Keratinocyte (primary cell): ENCODE results near the gene EVI5. TPM values are rescaled to one million over a fixed set of nuclear protein-coding genes. Genes with fewer than 3 reads are reported as not detected.
"Not testable (repeated sequence)": the region's sequence is repeated elsewhere in the genome, so short reads cannot be mapped to it uniquely, and the experiment has no call there.

Source experiments
- DNase-seq: peaks from one replicate; pipeline ENCODE4 v3.0.0-alpha.2; 2011; ENCODE audit warnings: low read depth, missing footprints, low spot score
- FAIRE-seq: peaks from 2 replicates; lab custom pipeline; 2011; peaks lifted over from hg19 to GRCh38; lab: Jason Lieb, UNC
- H2AFZ ChIP-seq: 2 replicates; pipeline ENCODE4 v1.6.0; 2012; ENCODE audit warnings: low read length, control low read depth, inconsistent platforms; ENCODE audit not compliant: control insufficient read depth
- H3K27ac ChIP-seq: 2 replicates; pipeline ENCODE4 v1.5.1; 2011; ENCODE audit warnings: low read length; ENCODE audit not compliant: control insufficient read depth, insufficient read depth
- H3K27me3 ChIP-seq: 3 replicates; pipeline ENCODE4 v1.6.0; 2011; ENCODE audit warnings: low read length; ENCODE audit not compliant: control insufficient read depth, insufficient read depth; ENCODE audit errors: extremely low read depth
- H3K36me3 ChIP-seq, 2 experiments: 2 replicates in 1 of 2; 3 replicates in 1 of 2; pipeline ENCODE4 v1.5.1; 2011; ENCODE audit warnings: low read length in 2 of 2, mild to moderate bottlenecking in 1 of 2; ENCODE audit not compliant: control insufficient read depth in 2 of 2, insufficient read depth in 2 of 2; ENCODE audit errors: extremely low read depth in 1 of 2
- H3K4me1 ChIP-seq: 3 replicates; pipeline ENCODE4 v1.5.1; 2011; ENCODE audit warnings: low read length; ENCODE audit not compliant: control insufficient read depth, insufficient read depth; ENCODE audit errors: extremely low read depth
- H3K4me2 ChIP-seq: 3 replicates; pipeline ENCODE4 v1.6.0; 2011; ENCODE audit warnings: low read depth, low read length; ENCODE audit not compliant: control insufficient read depth, insufficient read depth; ENCODE audit errors: extremely low read depth
- H3K4me3 ChIP-seq, 3 experiments: fragments of 200-600 bp in 1 of 3; sonication (generic) in 1 of 3; 2 replicates in 2 of 3; 3 replicates in 1 of 3; pipeline ENCODE4 v1.5.1; 2011 to 2016; ENCODE audit warnings: low read length in 3 of 3, mild to moderate bottlenecking in 3 of 3, control low read depth in 2 of 3, inconsistent platforms in 1 of 3, low read depth in 1 of 3, mixed read lengths in 1 of 3, mixed run types in 1 of 3, moderate library complexity in 1 of 3; ENCODE audit not compliant: control insufficient read depth in 2 of 3, insufficient read depth in 2 of 3; ENCODE audit errors: extremely low read depth in 1 of 3
- H3K79me2 ChIP-seq: 2 replicates; pipeline ENCODE4 v1.6.0; 2012; ENCODE audit warnings: low read length; ENCODE audit not compliant: control insufficient read depth, insufficient read depth
- H3K9ac ChIP-seq: 3 replicates; pipeline ENCODE4 v1.6.0; 2011; ENCODE audit warnings: low read length; ENCODE audit not compliant: control insufficient read depth, insufficient read depth; ENCODE audit errors: extremely low read depth
- H3K9me1 ChIP-seq: 3 replicates; pipeline ENCODE4 v1.6.0; 2011; ENCODE audit warnings: low read length; ENCODE audit not compliant: control insufficient read depth, insufficient read depth; ENCODE audit errors: extremely low read depth
- H3K9me3 ChIP-seq: 2 replicates; pipeline ENCODE4 v1.5.1; 2012; ENCODE audit warnings: low read depth, low read length; ENCODE audit not compliant: control insufficient read depth
- H4K20me1 ChIP-seq: 3 replicates; pipeline ENCODE4 v1.6.0; 2011; ENCODE audit warnings: low read length; ENCODE audit not compliant: control insufficient read depth, insufficient read depth; ENCODE audit errors: extremely low read depth
- EZH2 ChIP-seq: IDR thresholded peaks from one replicate; pipeline ENCODE4 v1.6.1; 2012; ENCODE audit warnings: inconsistent platforms, mild to moderate bottlenecking, low read length, moderate library complexity
- dilution Hi-C: fragments of 300-500 bp; cut with MboI; formaldehyde crosslinking; loops from one replicate; pipeline ENCODE4 v1.7.0; 2020; ENCODE audit warnings: low sequenced_read_pairs; ENCODE audit not compliant: extremely low pct_ligation_motif_present
- polyA plus RNA-seq, 5 experiments: library from polyadenylated mRNA; depleted of rRNA in 3 of 5; stranded (reverse) in 3 of 5; stranded (forward) in 1 of 5; unstranded in 1 of 5; fragments of >200 nt; gene quantifications; 1 replicate in 1 of 5; 2 replicates in 3 of 5; 3 replicates in 1 of 5; pipeline versions ENCODE4 v1.2.1 to v1.2.3, GENCODE V29; 2011 to 2012; ENCODE audit warnings: missing spikeins in 2 of 5, low read depth in 1 of 5, low replicate concordance in 1 of 5
- TF ChIP-seq, protein P1 (sequence below), 3 experiments: IDR thresholded peaks in 1 of 3; conservative IDR thresholded peaks in 1 of 3; optimal IDR thresholded peaks in 1 of 3; 2 replicates in 2 of 3; 3 replicates in 1 of 3; pipeline versions ENCODE3 to v1.5.1; 2011; ENCODE audit warnings: low read length in 3 of 3, mild to moderate bottlenecking in 3 of 3, moderate library complexity in 2 of 3, control low read depth in 1 of 3, inconsistent platforms in 1 of 3; ENCODE audit not compliant: insufficient read depth in 2 of 3; ENCODE audit errors: extremely low read depth in 1 of 3

EVI5 gene
- polyA plus RNA-seq, 1 donor (not counting 4 experiments of a cell fraction or from before 2014, with no cell fraction given): 23.2 TPM

DNA sequence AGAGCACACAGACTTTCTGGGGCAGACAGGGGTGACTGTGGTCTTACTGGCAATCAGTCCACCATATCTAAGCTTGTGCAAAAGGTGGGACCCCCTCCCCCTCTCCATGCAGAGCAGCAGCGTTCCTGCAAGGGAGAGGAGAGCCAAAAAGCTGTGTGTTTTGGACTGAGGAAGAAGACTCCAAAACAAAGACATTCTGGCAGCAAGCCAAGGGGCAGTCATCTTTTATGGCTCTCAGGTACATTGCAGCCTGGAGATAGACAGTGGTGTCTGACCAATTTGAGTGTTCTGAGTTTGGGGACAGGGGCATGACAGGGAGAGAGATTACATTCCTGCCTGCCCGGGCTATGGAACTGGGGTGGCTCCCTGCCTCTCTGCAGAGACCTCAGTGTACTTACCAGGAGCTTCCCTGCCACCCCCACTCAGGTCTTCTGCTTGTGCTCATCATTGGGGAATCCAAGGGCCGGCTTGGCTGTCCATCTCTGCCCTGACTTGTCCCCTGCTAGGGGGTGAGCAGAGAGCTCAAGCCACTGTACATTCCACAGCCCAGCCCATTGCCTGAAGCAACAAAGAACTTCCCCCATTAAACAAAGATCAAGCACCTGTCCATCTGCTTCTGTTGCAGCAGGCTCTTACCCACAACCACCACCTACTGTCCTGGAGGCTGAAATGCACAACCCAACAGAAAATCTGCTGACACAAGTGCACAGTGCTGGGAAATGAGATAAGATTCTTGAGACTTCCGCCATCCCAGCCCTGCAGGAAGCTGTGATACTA lies 131.1 kb downstream of the EVI5 start:
- FAIRE-seq (peak; percentile 80), DNase-seq (peak; percentile 89)
- Histone ChIP-seq H3K79me2 (peaks cover 3% of the 10 kb centered on the region), H3K9me3 (peaks cover 6% of the 10 kb centered on the region), H3K9me1 (no peaks in the 10 kb centered on the region), H3K4me2 (no peak overlapping the region), H3K9ac (no peak overlapping the region), H3K27ac (no peak overlapping the region), H3K36me3 (peaks cover 1 to 7% of the 10 kb centered on the region in 2 experiments), H4K20me1 (no peaks in the 10 kb centered on the region), H3K4me1 (peaks cover 6% of the 10 kb centered on the region), H3K4me3 (no peak overlapping the region), H3K27me3 (no peaks in the 10 kb centered on the region), H2AFZ (no peak overlapping the region)
- dilution Hi-C loops: no loop called here
- TF ChIP-seq, protein P1, sequence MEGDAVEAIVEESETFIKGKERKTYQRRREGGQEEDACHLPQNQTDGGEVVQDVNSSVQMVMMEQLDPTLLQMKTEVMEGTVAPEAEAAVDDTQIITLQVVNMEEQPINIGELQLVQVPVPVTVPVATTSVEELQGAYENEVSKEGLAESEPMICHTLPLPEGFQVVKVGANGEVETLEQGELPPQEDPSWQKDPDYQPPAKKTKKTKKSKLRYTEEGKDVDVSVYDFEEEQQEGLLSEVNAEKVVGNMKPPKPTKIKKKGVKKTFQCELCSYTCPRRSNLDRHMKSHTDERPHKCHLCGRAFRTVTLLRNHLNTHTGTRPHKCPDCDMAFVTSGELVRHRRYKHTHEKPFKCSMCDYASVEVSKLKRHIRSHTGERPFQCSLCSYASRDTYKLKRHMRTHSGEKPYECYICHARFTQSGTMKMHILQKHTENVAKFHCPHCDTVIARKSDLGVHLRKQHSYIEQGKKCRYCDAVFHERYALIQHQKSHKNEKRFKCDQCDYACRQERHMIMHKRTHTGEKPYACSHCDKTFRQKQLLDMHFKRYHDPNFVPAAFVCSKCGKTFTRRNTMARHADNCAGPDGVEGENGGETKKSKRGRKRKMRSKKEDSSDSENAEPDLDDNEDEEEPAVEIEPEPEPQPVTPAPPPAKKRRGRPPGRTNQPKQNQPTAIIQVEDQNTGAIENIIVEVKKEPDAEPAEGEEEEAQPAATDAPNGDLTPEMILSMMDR (optimal IDR thresholded peaks at IDR 0.05 in 1 of 3, IDR thresholded peaks at IDR 0.05 in 1 of 3, conservative IDR thresholded peaks at IDR 0.05 in 1 of 3; ENCODE audit: extremely low read depth in 1 of 3, insufficient read depth in 2 of 3, low read length in 3 of 3): peak in 2 of 3 experiments; percentile 47 to 66
- no peak for TF ChIP-seq EZH2

DNA sequence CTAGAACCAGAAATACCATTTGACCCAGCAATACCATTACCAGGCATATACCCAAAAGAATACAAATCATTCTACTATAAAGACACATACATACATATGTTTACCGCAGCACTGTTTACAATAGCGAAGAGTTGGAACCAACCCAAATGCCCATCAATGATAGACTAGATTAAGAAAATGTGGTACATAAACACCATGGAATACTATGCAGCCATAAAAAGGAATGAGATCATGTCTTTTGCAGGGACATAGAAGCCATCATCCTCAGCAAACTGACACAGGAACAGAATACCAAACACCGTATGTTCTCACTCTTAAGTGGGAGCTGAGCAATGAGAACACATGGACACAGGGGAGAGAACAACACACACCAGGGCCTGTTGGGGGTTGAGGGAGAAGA lies 144.2 kb downstream of the EVI5 start:
- H3K9ac ChIP-seq, H2AFZ ChIP-seq, FAIRE-seq, H3K36me3 ChIP-seq, H3K9me1 ChIP-seq, H3K4me3 ChIP-seq, H3K4me1 ChIP-seq, dilution Hi-C loops, DNase-seq, H3K27ac ChIP-seq, H3K27me3 ChIP-seq, H3K9me3 ChIP-seq, H3K79me2 ChIP-seq, H3K4me2 ChIP-seq, H4K20me1 ChIP-seq: not testable (repeated sequence)
